Measurements from ENCODE around the gene KSR1.

- no peak for TF ChIP-seq CTCF (IDR thresholded peaks at IDR 0.05)
- TF ChIP-seq POLR2A (IDR thresholded peaks at IDR 0.05) = no peak
These were observed 207.8 kb downstream of the KSR1 start for GRCh38 chr17:27663936-27664605.
